HG03095 (cell line): ENCODE data around the gene ATP9A.
"Not testable (repeated sequence)": the region's sequence is repeated elsewhere in the genome, so short reads cannot be mapped to it uniquely, and the experiment has no call there.

ENCODE experiments used
- ATAC-seq: cut with Tn5 transposase; IDR thresholded peaks from one replicate; pipeline ENCODE4 v1.9.1; 2021; ENCODE audit warnings: moderate library complexity; ENCODE audit not compliant: unreplicated experiment

Gene ATP9A, protein sequence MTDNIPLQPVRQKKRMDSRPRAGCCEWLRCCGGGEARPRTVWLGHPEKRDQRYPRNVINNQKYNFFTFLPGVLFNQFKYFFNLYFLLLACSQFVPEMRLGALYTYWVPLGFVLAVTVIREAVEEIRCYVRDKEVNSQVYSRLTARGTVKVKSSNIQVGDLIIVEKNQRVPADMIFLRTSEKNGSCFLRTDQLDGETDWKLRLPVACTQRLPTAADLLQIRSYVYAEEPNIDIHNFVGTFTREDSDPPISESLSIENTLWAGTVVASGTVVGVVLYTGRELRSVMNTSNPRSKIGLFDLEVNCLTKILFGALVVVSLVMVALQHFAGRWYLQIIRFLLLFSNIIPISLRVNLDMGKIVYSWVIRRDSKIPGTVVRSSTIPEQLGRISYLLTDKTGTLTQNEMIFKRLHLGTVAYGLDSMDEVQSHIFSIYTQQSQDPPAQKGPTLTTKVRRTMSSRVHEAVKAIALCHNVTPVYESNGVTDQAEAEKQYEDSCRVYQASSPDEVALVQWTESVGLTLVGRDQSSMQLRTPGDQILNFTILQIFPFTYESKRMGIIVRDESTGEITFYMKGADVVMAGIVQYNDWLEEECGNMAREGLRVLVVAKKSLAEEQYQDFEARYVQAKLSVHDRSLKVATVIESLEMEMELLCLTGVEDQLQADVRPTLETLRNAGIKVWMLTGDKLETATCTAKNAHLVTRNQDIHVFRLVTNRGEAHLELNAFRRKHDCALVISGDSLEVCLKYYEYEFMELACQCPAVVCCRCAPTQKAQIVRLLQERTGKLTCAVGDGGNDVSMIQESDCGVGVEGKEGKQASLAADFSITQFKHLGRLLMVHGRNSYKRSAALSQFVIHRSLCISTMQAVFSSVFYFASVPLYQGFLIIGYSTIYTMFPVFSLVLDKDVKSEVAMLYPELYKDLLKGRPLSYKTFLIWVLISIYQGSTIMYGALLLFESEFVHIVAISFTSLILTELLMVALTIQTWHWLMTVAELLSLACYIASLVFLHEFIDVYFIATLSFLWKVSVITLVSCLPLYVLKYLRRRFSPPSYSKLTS

DNA sequence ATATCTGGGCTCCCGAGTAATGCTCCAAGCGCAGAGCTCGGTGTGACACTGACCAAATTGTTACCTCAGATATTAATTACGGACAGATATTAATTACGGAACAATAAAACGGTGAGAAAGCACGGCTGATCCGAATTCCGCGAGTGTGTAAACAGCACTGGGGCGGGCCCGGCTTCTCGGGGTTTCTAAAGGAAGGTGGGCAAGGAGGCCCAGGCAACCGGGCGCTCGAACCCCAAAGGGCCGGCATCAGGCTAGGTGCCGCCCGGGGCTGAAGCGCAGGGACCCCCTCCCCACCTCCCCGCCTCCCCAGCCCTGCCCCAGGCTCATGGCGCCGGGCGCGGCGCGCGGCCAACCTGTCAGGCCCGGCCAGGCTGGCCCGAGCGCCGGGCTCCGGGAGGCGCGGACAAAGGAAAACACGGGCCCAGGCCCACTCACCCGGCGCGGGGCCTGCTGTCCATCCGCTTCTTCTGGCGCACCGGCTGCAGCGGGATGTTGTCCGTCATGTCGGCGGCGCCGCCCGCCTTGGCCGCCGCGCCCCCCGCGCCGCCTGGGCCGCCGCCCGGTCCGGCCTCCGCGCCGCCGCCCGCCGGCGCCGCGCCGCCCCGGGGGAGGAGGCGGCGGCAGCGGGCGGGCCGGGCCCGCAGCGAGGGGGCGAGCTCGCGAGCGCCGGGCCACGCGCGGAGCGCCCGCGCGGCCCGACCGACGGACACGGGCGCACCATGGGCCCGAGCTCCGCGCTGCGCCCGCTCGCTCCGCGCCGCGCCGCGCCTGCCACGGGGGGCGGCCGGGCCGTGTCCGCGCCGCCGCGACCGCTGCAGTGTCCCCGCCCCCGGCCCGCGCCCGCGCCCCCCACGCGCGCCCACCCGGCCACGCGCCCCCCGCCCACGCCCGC lies at the start of gene ATP9A:
Gene ATP9A, minus strand, starts transcription at position 524 of the 892 bp plus-strand sequence. Its CDS starts 21 bp downstream, at position 503.
- ATAC-seq = no peak

DNA sequence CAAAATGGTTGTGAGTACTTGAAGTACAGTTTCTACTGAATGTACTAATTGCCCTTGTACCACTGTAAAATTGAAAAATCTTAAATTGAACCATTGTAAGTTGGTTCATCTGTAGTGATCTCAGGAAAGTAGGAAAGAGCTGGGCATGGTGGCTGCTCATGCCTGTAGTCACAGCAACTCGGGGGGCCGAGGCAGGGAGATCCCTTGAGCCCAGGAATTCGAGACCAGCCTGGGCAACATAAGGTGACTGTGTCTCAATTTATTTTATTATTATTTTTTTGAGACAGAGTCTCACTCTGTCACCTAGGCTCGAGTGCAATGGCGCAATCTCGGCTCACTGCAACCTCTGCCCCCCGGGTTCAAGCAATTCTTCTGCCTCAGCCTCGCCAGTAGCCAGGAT lies 48.7 kb upstream of the ATP9A start:
- not testable (repeated sequence) for ATAC-seq

DNA sequence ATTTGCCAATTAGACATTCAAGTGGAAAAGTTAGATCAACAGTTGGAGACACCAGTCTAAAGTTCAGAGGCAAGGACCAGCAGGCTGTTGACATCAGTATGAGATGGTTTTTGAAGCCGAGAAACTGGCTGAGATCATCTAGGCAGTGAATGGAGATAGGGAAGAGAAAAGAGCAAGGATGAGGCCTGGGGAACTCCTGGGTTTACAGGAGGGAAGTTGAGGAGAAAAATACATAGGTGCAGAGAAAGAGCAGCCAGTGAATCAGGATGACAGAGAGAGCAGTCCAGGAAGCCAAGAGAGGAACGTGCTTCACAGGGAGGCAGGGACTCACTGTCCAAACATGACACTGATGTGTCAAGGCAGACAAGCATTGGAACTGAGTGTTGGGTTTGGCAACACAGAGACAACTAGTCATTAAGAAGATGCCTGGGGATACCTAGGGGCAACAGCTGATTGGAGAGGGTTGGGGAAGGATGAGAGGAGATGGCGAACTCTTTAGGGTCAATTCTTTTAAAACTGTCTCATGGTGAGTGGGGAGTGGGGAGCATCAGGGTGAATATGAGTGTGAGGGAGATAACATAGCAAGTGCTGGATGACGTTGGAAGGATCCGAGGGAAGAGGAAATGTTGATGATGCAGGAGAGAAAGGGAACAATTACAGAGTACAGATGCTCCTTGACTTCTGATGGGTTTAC lies 47.3 kb upstream of the ATP9A start:
- ATAC-seq = no peak

DNA sequence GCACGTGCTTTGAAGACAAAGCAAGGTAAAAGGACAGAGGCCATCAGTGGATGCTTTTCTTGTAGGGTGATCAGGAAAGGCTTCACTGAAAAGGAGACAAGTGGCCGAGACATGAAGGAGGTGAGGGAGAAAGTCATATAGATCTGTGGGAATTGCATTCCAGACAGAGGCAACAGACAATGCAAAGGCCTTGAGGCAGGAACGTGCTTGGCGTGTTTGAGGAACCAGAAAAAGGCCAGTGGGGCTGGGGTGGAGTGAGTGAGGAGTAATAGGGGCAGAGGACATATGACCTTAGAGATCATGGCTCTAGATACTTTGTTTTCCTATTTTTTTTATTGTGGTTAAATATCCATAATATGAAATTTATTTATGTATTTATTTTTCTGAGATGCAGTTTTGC lies 44.7 kb upstream of the ATP9A start:
- ATAC-seq = no peak

DNA sequence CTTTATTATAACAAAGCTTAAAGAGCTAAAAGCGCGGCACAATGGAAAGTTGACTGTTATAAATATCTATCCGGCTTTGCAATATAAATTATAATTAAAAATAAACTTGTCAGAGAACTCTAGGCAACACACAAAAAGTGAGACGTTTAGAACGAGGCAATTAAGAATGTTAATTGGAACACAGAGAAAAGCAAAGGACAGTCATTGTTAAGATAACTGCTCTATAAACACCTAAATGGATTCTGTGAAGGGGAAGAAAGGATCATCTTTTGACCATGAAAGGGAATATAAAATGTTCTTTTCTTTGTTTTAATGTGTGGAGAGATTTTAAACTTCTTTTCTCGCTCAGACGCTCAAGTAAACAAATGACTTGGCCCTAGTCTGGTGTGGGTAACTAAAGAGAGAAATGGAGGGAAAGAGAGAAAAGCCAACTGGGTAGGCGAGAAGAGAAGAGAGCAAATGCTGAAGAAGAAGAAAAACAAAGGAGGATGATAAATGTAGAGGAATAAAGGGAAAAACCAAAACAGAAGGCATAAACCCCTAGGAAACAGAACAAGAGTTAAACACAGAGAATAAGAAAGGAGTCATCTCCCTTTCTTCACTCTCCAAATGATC lies 43.4 kb upstream of the ATP9A start:
- ATAC-seq = no peak

DNA sequence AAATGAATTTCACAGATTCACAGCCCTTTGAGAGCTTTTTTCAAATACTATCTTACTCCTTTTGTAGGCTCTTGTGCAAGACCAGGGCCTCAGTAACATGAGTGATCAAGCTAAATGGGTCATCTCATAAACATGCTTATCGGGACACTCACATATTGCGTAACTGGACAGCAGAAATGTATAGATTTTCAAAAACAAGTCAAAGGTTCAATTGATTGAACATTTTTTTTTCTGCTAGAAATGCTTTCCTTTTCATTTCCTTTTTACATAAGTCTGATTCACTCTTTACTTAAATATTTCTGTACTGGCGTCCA lies 42.8 kb upstream of the ATP9A start:
- ATAC-seq = no peak

DNA sequence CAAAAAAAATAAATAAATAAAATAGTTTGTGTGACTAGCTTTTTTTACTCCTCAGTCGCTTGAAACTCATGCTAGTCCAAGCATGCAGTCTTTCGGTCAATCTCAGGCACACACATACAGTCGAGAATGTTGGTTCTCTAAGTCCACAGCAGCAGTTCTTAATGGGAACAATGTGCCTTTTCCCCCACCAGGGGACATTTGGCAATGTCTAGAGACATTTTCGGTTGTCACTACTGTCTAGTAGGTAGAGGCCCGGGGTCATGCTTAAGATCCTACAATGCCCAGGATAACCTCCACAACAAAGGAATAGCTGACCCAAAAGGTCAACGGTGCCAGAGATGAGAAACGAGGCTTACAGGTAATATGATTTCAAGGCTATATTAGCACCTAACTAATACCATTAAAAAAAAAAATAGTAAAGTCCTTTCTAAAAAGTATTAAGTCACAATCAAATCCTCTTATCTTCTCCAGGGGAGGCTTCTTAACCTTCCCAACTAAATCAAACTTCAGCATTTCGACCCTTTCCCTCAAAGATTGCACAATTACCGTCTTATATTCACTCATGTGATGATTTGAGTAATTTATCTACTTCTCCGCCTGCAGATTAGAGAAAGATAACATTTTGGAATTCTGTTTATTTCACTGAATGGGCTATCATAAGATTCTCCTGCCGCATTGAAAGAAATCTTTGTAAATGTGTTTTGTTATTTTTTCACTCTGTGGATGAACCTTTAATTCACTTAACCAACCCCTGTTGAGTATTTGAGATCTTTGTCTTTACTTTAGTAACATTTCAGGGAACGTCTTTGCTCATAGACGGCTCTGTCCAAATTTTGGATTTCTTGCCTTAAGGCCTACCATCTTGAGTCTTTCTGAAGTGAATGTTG lies 42.2 kb upstream of the ATP9A start:
- no peak for ATAC-seq

DNA sequence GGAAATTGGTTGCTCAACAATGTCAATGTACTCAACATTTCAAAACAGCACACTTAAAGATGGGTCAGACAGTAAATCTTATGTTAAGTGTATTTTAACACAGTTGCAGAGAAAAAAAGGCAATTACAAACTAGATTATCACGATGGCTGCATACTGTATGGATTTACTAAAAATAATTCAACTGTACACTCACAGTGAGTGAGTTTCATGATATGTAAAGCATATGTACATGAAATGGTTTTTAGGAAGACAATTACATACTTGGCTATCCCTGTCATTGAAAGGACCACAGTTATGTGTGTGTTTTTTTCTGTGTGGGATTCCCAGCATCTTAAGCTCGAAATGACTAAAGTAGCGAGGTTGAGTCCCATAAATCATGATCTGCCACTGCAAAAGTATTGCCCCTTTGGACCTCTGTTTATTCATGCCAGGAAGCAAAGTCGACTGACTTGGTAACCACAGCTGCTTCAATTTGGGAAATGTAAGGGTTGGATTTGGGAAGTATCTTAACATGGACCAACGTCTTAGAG lies 39.6 kb upstream of the ATP9A start:
- no peak for ATAC-seq

DNA sequence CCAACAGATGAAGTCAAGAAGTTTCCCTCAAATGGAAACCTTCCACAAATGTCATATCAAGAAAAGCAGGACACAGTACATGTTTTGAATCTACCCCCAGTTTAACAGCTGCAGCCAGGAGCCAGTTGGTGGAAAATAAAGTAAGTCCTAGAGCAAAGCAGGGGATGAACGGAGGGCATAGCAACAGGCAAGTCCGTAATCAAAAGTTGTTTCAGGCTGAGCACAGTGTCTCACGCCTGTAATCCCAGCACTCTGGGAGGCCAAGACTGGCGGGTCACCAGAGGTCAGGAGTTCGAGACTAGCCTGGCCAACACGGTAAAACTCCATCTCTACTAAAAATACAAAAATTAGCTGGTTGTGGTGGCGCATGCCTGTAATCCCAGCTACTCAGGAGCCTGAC lies 36.6 kb upstream of the ATP9A start:
- ATAC-seq = no peak

DNA sequence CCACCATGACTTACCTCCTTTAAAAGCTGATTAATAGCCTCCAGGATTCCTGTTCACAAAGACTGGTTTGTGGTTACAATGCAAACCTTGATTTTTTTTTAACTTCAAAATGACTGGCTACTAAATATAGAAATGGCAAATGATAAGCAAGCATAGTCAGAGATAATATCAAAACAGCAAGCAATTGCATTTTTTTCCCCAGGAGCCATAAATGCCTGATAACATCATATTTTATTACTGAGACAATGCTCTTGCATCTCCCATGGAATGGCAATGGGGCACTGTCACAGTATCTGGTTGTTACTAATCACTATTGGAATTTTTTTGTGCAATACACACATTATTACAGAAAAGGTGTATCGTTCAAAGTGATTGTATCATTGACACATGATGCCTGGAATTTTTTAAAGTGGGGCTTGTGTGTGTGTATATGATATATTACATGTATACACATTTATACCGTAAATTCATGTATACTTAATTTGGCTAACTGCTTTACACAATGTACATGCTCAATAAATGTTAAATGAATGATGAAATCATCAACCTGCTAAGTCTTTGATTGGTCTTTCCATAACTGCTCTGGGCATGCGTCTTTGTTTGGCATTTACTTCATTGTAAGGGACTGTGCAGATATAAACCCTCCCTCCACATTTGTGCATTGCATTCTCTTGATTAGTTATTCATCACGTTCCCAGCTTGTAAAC lies 35.1 kb upstream of the ATP9A start:
- ATAC-seq = no peak

DNA sequence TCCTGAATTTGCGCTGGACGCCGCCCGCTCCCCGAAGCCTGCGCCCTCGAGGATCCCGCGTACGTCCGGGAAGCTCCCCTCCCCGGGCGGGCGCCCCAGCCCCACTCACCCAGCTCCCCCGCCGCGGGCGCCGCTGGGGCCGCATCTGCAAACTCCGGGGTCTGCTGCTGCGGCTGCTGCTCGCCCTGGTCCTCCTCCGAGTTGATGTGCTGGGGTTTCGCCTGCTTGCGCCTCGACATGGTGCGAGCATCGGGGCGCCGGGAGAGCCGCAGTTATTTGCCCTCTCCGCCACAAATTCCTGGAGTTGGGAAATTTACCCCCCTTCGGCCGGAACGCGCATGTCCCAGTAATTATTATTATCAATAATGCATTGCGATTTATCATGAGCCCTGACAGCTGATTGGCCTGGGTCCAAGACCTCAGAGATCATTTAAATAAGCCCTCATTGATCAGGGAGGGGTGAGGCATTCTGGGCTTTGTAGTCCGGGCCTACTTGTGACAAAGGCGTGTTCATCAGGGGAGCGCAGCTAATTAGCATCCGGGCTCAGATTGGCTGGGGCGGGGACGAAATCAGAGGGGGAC lies 34.1 kb upstream of the ATP9A start, which contains the start of gene SALL4:
Gene SALL4, minus strand, starts transcription at position 352 of the 582 bp plus-strand sequence. Its CDS starts 113 bp downstream, at position 239.
- no peak for ATAC-seq

DNA sequence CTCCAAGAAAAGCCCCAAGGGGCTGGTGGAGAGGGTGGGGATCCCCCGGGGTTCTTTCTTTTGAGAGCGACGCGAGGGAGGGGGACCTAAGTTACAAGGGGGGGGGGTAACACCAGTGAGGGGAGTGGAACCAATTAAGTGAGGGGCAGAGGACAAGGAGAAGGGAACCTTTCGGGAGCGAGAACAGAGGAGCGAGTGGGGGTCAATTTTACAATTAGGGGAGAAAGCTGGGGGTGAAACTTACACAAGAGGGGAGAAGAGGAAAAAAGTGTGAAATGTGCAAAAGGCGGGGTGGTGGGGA lies 33.6 kb upstream of the ATP9A start:
- no peak for ATAC-seq

DNA sequence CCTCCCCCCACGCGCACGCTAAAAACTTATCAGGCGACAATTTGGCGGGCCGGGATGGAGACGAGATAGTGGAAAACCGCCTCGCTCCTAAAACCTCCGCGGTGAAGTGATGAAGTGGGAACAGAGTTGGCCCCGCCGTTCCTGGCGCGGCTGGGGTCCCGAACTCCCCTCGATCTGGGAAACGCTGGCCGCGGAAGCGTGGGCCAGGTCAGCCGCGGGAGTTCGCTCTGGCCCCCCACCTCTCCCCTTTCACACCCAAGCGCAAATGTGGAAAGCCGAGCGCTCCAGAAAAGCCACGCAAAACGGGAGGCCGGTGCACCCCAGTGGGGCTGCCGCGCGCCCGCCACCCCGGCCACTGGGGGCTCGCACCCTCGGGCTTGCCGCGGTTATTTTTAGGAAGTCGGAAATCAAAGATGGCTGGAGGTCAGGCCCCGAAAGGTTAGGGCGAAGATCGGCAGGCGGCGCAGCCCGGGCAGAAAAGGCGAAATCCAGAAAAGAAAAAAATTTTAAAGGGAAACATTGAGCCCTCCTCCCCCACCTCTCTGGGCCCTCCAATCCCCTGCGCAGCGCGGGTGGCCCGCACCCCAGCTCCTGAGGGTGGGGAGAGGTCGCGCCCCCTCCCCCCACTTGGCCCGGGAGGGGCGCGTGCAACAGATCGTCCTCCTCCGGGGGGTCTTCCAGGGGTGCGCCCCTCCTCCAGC lies 33.1 kb upstream of the ATP9A start:
- ATAC-seq = no peak

DNA sequence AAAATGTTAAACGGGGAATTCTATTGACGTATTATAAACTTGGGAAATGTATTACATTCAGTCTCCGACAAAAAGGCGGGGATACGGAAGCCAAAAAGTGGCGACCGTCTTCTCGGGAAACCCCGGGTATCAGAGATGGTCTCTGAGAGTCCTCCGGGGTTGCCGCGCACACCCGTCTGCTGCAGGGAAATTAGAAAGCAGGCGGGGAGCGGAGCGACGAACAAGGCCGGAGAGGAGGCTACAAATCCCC lies 32.6 kb upstream of the ATP9A start:
- ATAC-seq = no peak

DNA sequence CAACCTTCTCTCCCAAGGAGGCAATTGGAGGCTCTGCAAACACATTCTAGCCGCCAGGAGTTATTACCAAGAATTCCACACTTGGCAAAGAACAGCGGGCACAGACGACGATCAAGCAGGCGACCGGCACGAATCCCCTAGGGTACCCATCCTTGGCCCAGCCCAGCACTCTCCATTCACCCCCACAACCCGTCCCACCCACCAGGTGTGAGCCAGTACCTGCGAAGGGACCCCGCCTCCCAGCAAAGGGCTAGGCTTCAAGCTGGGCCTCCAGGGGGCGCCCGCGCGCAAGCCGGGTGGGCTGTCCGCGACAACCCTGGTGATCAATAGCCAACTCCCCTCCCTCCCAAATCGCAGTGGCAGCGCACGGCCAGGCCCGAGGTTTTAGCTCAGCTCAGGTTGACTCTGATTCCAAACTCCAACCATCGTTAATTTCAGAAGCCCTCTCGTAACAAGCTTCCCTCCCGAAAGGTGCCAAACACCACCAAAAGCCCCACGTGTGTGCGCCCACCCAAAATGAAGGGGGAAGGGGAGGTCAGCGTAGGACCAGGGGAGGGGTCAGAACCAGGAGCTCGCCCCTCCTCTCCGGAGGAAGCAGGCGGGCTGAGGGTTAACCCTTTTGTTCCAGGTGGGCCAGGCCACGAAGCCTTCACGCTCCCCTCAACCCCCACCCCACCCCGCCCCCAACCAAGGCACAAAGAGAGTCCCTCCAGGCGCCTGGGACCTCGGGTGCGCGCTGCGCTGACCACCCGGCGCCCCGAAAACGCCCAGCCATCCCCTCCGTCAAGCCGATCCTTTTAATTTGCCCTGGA lies 32.1 kb upstream of the ATP9A start:
- no peak for ATAC-seq

DNA sequence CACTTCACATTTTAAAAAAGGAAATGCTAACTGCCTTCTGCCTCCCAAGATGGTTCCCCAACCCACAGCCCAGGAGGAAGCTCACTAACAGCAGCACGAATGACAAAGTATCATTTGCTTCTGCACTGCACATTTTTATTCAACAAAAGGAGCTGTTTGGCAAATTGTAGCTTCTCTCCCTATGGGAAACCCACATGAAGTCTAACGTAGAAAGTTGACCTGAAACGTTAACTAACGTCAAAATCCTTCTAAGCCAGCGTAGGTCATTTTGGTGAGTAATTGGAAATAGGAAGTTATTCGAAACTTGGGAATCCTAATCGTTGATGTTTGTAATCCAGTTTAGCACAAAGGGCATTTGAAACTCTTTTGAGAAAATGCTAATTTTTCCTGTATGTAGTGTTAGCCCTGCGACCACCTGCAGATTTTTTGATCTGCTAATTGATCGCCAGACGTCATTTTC lies 31.2 kb upstream of the ATP9A start:
- no peak for ATAC-seq
